Omental fat pad (tissue), 4 donors: ENCODE measurements around the gene GP1BB. TPM values are rescaled to one million over a fixed set of nuclear protein-coding genes. Genes with fewer than 3 reads are reported as not detected.

ENCODE experiments used
- ATAC-seq: fragments of 150-250 bp; one replicate; pipeline ENCODE4 v1.9.1; 2016; ENCODE audit warnings: mild to moderate bottlenecking, moderate library complexity; ENCODE audit not compliant: low FRiP score
- DNase-seq: peaks from one replicate; pipeline ENCODE4 v3.0.0-alpha.2; 2019; ENCODE audit warnings: low spot score
- CTCF ChIP-seq, 3 donors: fragments of 450-650 bp; IDR thresholded peaks; one replicate each; pipeline ENCODE4 v1.5.1; 2016 to 2017; ENCODE audit warnings: antibody characterized with exemption in 3 of 3, mild to moderate bottlenecking in 3 of 3, moderate library complexity in 2 of 3
- total RNA-seq, 4 donors: library from RNA; depleted of rRNA; stranded (reverse); fragments of >200 nt; gene quantifications; one replicate each; pipeline ENCODE4 v1.1.0, GENCODE V29; 2016

Gene GP1BB
- total RNA-seq, 4 donors from 2014 or later: 0.88 to 9.3 (median 1.4) TPM

DNA sequence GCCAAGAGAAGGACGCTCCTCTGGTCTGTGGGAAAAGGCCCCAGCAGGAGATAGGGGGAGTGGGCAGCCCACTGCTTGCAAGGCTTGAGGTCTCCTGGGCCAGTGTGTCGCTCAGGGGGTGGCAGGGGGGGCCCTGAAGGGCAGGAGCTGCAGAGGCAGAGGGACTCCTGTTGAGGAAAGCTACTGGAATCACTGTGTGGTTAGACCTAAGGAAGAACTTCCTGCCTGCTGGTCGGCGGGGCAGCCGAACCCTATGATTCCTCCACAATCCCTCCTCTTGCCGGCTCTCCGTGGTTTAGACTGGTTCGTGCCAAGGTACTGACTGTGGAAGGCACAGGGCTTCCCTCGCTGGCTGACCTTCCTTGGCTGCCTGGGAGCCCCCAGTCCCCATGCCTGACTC lies 6.2 kb downstream of the GP1BB start:
- ATAC-seq (no peak), DNase-seq (no peak)
- no peak for TF ChIP-seq CTCF (IDR thresholded peaks at IDR 0.05)

DNA sequence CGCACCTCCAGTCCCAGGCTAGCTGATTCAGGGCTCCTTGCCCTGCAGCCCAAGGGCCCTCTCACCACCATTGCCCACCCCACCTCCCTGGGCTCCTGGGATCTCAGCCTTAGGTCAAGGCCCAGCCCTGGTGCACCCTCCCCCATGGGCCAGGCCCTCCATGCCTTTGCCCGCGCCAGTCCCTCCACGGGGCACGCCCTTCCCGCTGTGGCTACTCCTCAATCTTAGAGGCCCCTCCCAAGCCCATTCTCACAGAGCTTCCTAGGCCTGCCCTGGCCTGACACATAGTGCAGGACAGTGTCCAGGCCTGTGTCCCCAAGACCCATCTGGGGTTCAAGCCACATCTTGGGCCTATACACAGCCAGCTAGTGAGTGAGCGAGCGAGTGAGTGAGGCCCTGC lies 6.9 kb downstream of the GP1BB start:
- no peak for TF ChIP-seq CTCF (IDR thresholded peaks at IDR 0.05)
- no peak for DNase-seq
- no peak for ATAC-seq

GRCh38 chr22:19730655-19731360 lies 7.5 kb downstream of the GP1BB start:
- DNase-seq (peak; percentile 75), ATAC-seq (peak; percentile 84)
- TF ChIP-seq CTCF (IDR thresholded peaks at IDR 0.05): peak in 2 of 3 donors; percentile 72 to 89

DNA sequence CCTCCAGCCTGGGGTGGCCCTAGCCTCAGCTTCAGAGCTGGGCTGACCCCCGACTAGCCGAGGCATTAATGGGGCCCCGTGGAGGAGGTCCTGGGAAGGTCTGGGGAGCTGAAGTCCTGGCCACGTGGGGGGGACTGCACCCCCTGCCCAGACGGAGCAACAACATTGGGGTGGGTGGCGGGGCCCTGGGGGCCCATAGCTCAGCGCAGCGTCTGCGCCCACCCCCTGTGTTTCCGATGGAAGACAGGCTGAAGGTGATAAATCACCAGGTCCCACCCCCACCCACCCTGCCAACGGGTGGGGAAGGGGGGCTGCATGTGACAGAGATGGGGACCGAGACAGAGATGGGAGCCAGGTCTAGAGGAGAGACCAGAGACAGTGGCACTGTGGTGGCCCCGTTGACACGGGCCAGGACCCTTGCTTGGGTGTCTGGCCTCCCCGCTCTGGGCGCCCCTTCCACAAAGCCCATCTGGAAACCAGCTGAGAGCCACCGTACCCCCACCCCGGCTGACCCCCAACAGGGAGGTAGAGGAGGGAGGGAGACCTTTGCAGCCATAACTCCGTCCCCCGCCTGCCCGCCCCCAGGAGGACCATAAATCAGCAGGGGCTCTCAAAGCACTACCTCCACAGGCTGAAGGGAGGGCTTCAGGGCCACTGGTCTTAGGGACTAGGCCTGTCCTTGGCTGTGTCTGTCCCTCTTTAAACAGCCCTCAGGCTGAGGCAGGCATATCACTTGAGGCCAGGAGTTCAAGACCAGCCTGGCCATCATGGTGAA lies 8.2 kb downstream of the GP1BB start:
- no peak for DNase-seq
- ATAC-seq: no peak
- TF ChIP-seq CTCF (IDR thresholded peaks at IDR 0.05): no peak

DNA sequence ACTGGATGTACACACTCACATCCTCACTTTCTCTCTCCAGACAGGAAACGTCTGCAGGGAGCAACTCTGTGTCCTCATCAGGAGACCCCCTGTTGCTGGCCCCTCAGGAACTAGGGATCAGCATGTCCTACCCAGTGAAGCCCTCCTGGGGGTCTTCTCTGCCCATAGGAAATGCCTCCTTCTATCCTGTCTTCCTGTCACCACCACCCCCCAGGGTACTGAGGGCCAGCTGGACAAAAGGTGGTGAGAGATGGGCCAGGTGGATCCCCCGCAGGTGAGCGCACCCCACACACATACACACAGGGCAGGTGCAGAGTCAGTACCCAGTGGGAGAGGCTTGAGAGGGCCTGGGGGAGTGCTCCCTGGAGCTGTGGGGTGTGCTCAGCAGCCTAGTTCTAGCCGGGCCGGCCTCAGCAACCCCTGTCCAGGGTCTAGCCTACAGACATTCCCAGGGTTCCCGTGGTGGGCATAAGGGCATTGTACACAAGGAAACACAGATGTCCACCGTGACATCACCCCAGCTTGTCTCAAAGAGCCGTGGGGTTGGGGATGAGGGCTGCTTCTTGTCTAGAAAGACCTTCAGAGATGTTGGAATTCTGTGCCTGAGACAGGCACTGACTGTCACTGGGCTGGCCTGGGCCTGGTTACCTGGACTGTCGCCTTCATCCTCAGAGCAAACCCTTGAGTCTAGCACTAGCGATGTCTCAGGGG lies 9.2 kb downstream of the GP1BB start:
- TF ChIP-seq CTCF (IDR thresholded peaks at IDR 0.05): no peak
- DNase-seq (no peak), ATAC-seq (no peak)

- ATAC-seq (no peak), DNase-seq (no peak)
- TF ChIP-seq CTCF (IDR thresholded peaks at IDR 0.05): no peak
Observed at GRCh38 chr22:19733755-19734154, 10.4 kb downstream of the GP1BB start.
